HepG2 (cell line): ENCODE results near the gene MIEF1. TPM values are rescaled to one million over a fixed set of nuclear protein-coding genes. Genes with fewer than 3 reads are reported as not detected.

Source experiments
- AGO1 ChIP-seq: fragments of 200-400 bp; formaldehyde crosslinking; IDR thresholded peaks from 2 replicates; pipeline ENCODE4 v1.6.1; 2017; ENCODE audit warnings: mild to moderate bottlenecking, low read depth, low read length, moderate library complexity; ENCODE audit not compliant: poor library complexity, severe bottlenecking
- DZIP1 ChIP-seq: sonication (generic); formaldehyde crosslinking; IDR thresholded peaks from 2 replicates; pipeline ENCODE4 v1.5.0; 2020; ENCODE audit warnings: mild to moderate bottlenecking, missing genetic modification reagents
- MAZ ChIP-seq, 2 experiments: sonication (generic) in 1 of 2; formaldehyde crosslinking in 1 of 2; IDR thresholded peaks; 2 replicates each; pipeline versions ENCODE4 v1.5.0 to v1.6.1; 2012 to 2020; ENCODE audit warnings: low read depth in 2 of 2, mild to moderate bottlenecking in 2 of 2, borderline replicate concordance in 1 of 2, improper control_type of control experiment in 1 of 2, low read length in 1 of 2, missing genetic modification reagents in 1 of 2, moderate library complexity in 1 of 2
- PRDM10 ChIP-seq: sonication (generic); formaldehyde crosslinking; IDR thresholded peaks from 2 replicates; pipeline ENCODE4 v1.4.0; 2020; ENCODE audit warnings: low read depth, missing genetic modification reagents
- RAD51 ChIP-seq: fragments of 450-650 bp; IDR thresholded peaks from 2 replicates; pipeline ENCODE4 v1.6.1; 2016; ENCODE audit warnings: borderline replicate concordance
- SNAPC2 ChIP-seq: sonication (generic); formaldehyde crosslinking; IDR thresholded peaks from 2 replicates; pipeline ENCODE4 v1.8.1; 2022; ENCODE audit warnings: mild to moderate bottlenecking, missing genetic modification reagents
- TBP ChIP-seq: sonication (generic); formaldehyde crosslinking; IDR thresholded peaks from 2 replicates; pipeline ENCODE4 v1.5.0; 2020; ENCODE audit warnings: missing genetic modification reagents
- ZBTB42 ChIP-seq: sonication (generic); formaldehyde crosslinking; IDR thresholded peaks from 2 replicates; pipeline ENCODE4 v1.5.0; 2020; ENCODE audit warnings: mild to moderate bottlenecking, missing genetic modification reagents
- ZFAT ChIP-seq: sonication (generic); formaldehyde crosslinking; conservative IDR thresholded peaks from 2 replicates; pipeline ENCODE4 v1.8.1; 2023; ENCODE audit warnings: missing genetic modification reagents, inconsistent platforms
- ZNF292 ChIP-seq: sonication (generic); formaldehyde crosslinking; IDR thresholded peaks from 2 replicates; pipeline ENCODE4 v1.8.1; 2022; ENCODE audit warnings: mild to moderate bottlenecking, low read depth, missing genetic modification reagents, borderline replicate concordance
- ZNF609 ChIP-seq: sonication (generic); formaldehyde crosslinking; IDR thresholded peaks from 2 replicates; pipeline ENCODE4 v1.4.0; 2020; ENCODE audit warnings: mild to moderate bottlenecking, missing genetic modification reagents, borderline replicate concordance
- ZNF629 ChIP-seq: sonication (generic); formaldehyde crosslinking; conservative IDR thresholded peaks from 2 replicates; pipeline ENCODE4 v1.5.0; 2020; ENCODE audit warnings: missing genetic modification reagents
- ZNF781 ChIP-seq: sonication (generic); formaldehyde crosslinking; IDR thresholded peaks from 2 replicates; pipeline ENCODE4 v1.5.1; 2020; ENCODE audit warnings: borderline replicate concordance, mild to moderate bottlenecking, missing genetic modification reagents; ENCODE audit errors: not compliant biosample characterization
- polyA plus RNA-seq, 8 experiments: library from polyadenylated mRNA; depleted of rRNA in 3 of 8; stranded (reverse) in 7 of 8; unstranded in 1 of 8; fragments of >200 nt; fragmentation: Illumina TruSeq in 4 of 8; extraction: Trizol in 4 of 8; gene quantifications; 2 replicates each; pipeline versions ENCODE4 v1.2.1 to v1.2.3, GENCODE V29; 2011 to 2016; ENCODE audit warnings: low read depth in 4 of 8, missing spikeins in 1 of 8, mixed read lengths in 1 of 8; ENCODE audit not compliant: insufficient read depth in 1 of 8
- total RNA-seq, 5 experiments: library from RNA; depleted of rRNA; stranded (reverse); fragments of >200 nt; fragmentation: Illumina TruSeq; extraction: Trizol; gene quantifications; 2 replicates each; pipeline ENCODE4 v1.2.3, GENCODE V29; 2016; ENCODE audit warnings: low read depth in 1 of 5

MIEF1 gene
- total and polyA plus RNA-seq, 2 of the 13 experiments (the other 11 are each of a cell fraction or from before 2014, with no cell fraction given), result 21.7 to 34.8 TPM

- peak; percentile 86; the same call in 1 of the 2 replicates for TF ChIP-seq DZIP1 (CRISPR knock-in tag)
- TF ChIP-seq TBP, result no peak
- no peak; the same call in 1 of the 2 replicates for TF ChIP-seq ZFAT (CRISPR knock-in tag)
- peak; percentile 30 for TF ChIP-seq ZNF781 (CRISPR knock-in tag)
- no peak for TF ChIP-seq PRDM10 (CRISPR knock-in tag)
- TF ChIP-seq ZBTB42 (CRISPR knock-in tag), result peak; percentile 67; the same call in 1 of the 2 replicates
- no peak for TF ChIP-seq ZNF629 (CRISPR knock-in tag)
- TF ChIP-seq AGO1, result peak; percentile 15
- no peak; the same call in 1 of the 2 replicates for TF ChIP-seq SNAPC2
- TF ChIP-seq RAD51, result peak; percentile 95
- TF ChIP-seq ZNF292 (CRISPR knock-in tag), result no peak
- TF ChIP-seq ZNF609 (CRISPR knock-in tag), result peak; percentile 38; the same call in 1 of the 2 replicates
- no peak for TF ChIP-seq MAZ (IDR thresholded peaks at IDR 0.05; ENCODE audit: borderline replicate concordance, low read depth, low read length)
- TF ChIP-seq MAZ (CRISPR knock-in tag; IDR thresholded peaks at IDR 0.05; ENCODE audit: low read depth), result peak; percentile 61
Measured at GRCh38 chr22:39520226-39521105, 18.4 kb downstream of the MIEF1 start, which contains the start of gene ATF4 (continued).
